Panc1 (cell line): ENCODE data around the gene NPB. TPM values are rescaled to one million over a fixed set of nuclear protein-coding genes. Genes with fewer than 3 reads are reported as not detected.

Experiments used
- ATAC-seq: fragments of 200-7000 bp; cut with Tn5 transposase; 2 replicates; pipeline ENCODE4 v1.9.1; 2020; ENCODE audit warnings: mild to moderate bottlenecking, moderate library complexity
- BruUV-seq: library from RNA; stranded (reverse); fragments of 400-500 nt; replicated peaks from 2 replicates; lab custom pipeline; 2021; lab: Mats Ljungman, UMichigan
- CTCF ChIA-PET: fragments of 300-600 bp; sonication (Branson Sonifier 250); formaldehyde crosslinking; loops from one replicate; lab custom pipeline; 2022; ENCODE audit warnings: antibody characterized with exemption; lab: Charles Lee
- POLR2A ChIA-PET: fragments of 300-600 bp; sonication (Branson Sonifier 250); formaldehyde crosslinking; loops from one replicate; lab custom pipeline; 2022; ENCODE audit warnings: antibody characterized with exemption; lab: Charles Lee
- DNase-seq: peaks from one replicate; pipeline ENCODE4 v3.0.0-alpha.2; 2010; ENCODE audit warnings: low read depth, low spot score
- H3K27ac ChIP-seq: 2 replicates; pipeline ENCODE4 v1.5.1; 2011; ENCODE audit warnings: mild to moderate bottlenecking, low read length, inconsistent platforms
- H3K27me3 ChIP-seq: fragments of 200-500 bp; sonication (Bioruptor generic); 2 replicates; pipeline ENCODE4 v1.6.0; 2014; ENCODE audit warnings: low read length, inconsistent platforms; ENCODE audit not compliant: control insufficient read depth, insufficient read depth
- H3K36me3 ChIP-seq: fragments of 200-500 bp; sonication (Bioruptor generic); 2 replicates; pipeline ENCODE4 v1.5.1; 2014; ENCODE audit warnings: inconsistent platforms, mild to moderate bottlenecking, low read length, moderate library complexity; ENCODE audit not compliant: control insufficient read depth, insufficient read depth
- H3K4me1 ChIP-seq: 2 replicates; pipeline ENCODE4 v1.5.1; 2011; ENCODE audit warnings: inconsistent platforms, mild to moderate bottlenecking, low read length, moderate library complexity; ENCODE audit not compliant: control insufficient read depth, insufficient read depth
- H3K4me3 ChIP-seq, 2 experiments: 2 replicates each; pipeline ENCODE4 v1.5.1; 2011 to 2012; ENCODE audit warnings: low read depth in 2 of 2, low read length in 2 of 2, mild to moderate bottlenecking in 2 of 2, inconsistent platforms in 1 of 2, moderate library complexity in 1 of 2
- H3K9me3 ChIP-seq: fragments of 200-500 bp; sonication (Bioruptor generic); 2 replicates; pipeline ENCODE4 v1.5.1; 2014; ENCODE audit warnings: low read depth, mild to moderate bottlenecking, inconsistent platforms, low read length, moderate library complexity; ENCODE audit not compliant: control insufficient read depth, insufficient read depth
- POLR2AphosphoS5 ChIP-seq: IDR thresholded peaks from 2 replicates; pipeline ENCODE4 v1.6.1; 2012; ENCODE audit warnings: mild to moderate bottlenecking, low read depth, low read length, moderate library complexity
- SIN3A ChIP-seq: IDR thresholded peaks from 2 replicates; pipeline ENCODE4 v1.6.1; 2012; ENCODE audit warnings: low read depth, mild to moderate bottlenecking, low read length, moderate library complexity, borderline replicate concordance; ENCODE audit not compliant: insufficient read depth
- TCF7L2 ChIP-seq: IDR thresholded peaks from 2 replicates; pipeline ENCODE4 v1.6.1; 2011; ENCODE audit warnings: mild to moderate bottlenecking, low read depth, low read length, inconsistent platforms
- in situ Hi-C: cut with HindIII; loops from 2 replicates; pipeline ENCODE4 v1.10.0; 2016; ENCODE audit warnings: low sequenced_read_pairs, low pct_unique_long_range_greater_than_20kb
- intact Hi-C: fragments of 100-400 bp; cut with micrococcal nuclease; formaldehyde crosslinking; loops from one replicate; pipeline ENCODE4 v1.10.0; 2022; ENCODE audit not compliant: unreplicated experiment
- total RNA-seq: library from RNA; stranded (reverse); gene quantifications from one replicate; pipeline ENCODE4 v1.2.1, GENCODE V29; 2021; ENCODE audit not compliant: unreplicated experiment
- TF ChIP-seq, protein P1 (sequence below), 2 experiments: IDR thresholded peaks; 2 replicates each; pipeline ENCODE4 v1.6.1; 2011 to 2012; ENCODE audit warnings: low read depth in 2 of 2, control low read depth in 1 of 2, low read length in 1 of 2, mild to moderate bottlenecking in 1 of 2, moderate library complexity in 1 of 2; ENCODE audit not compliant: insufficient read depth in 1 of 2
- TF ChIP-seq, protein P2 (sequence below): fragments of 450-650 bp; IDR thresholded peaks from 2 replicates; pipeline ENCODE4 v1.5.1; 2017; ENCODE audit warnings: mild to moderate bottlenecking

Gene NPB
- total RNA-seq, 1 experiment from 2014 or later, result 3.9 TPM

DNA sequence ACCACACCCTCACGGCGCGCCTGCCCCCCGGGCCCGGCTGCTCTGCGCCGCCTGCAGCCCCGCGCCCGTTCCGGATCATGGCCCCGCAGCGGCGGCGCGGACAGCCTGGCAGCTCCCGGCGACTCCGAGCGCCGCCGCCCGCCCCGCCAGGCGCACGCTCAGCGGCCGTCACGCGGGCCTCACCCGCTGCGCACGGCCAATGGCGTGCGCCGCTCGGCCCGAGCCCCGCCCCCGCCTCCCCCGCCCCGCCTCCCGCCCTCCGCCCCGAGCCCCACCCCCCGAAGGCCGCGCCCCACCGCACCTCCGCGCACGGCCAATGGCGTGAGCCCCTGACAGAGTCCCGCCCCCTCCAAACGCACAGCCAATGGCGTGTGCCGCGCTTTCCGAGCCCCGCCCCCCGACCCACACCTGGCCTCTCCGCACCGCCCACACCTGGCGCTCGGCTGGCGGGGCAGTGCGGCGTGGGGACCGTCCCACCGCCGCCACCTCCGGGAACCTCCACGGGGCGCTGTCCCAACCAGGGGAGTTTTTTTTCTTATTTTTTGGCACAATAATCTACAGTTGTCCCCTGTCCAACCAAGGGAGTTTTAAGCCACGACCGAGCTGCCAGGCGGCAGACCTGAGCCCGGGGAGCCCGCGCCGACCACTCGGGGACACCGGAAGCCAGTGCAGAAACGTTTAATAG, 9.4 kb downstream of the NPB start, which contains the start of gene PCYT2:
Gene PCYT2, minus strand, starts transcription at position 123 of the 685 bp plus-strand sequence. Its CDS starts 44 bp downstream, at position 79.
- peak within 1 kb of the TSS; percentile 76 to 95 for H3K4me3 ChIP-seq
- DNase-seq (no peak), ATAC-seq (peak; percentile 89)
- peaks cover 4% of the 10 kb centered on the region for H3K36me3 ChIP-seq
- CTCF ChIA-PET, result no interaction called here
- peaks cover 25% of the 10 kb centered on the region for H3K4me1 ChIP-seq
- H3K9me3 ChIP-seq, result no peaks in the 10 kb centered on the region
- BruUV-seq, result no TSS peak
- peak within 1 kb of the TSS; percentile 91 for H3K27ac ChIP-seq
- in situ Hi-C loops, result no loop called here
- POLR2A ChIA-PET, result no interaction called here
- TF ChIP-seq POLR2AphosphoS5, result peak; percentile 67
- peak; percentile 87; the same call in 1 of the 2 replicates for TF ChIP-seq SIN3A
- TF ChIP-seq, protein P1, sequence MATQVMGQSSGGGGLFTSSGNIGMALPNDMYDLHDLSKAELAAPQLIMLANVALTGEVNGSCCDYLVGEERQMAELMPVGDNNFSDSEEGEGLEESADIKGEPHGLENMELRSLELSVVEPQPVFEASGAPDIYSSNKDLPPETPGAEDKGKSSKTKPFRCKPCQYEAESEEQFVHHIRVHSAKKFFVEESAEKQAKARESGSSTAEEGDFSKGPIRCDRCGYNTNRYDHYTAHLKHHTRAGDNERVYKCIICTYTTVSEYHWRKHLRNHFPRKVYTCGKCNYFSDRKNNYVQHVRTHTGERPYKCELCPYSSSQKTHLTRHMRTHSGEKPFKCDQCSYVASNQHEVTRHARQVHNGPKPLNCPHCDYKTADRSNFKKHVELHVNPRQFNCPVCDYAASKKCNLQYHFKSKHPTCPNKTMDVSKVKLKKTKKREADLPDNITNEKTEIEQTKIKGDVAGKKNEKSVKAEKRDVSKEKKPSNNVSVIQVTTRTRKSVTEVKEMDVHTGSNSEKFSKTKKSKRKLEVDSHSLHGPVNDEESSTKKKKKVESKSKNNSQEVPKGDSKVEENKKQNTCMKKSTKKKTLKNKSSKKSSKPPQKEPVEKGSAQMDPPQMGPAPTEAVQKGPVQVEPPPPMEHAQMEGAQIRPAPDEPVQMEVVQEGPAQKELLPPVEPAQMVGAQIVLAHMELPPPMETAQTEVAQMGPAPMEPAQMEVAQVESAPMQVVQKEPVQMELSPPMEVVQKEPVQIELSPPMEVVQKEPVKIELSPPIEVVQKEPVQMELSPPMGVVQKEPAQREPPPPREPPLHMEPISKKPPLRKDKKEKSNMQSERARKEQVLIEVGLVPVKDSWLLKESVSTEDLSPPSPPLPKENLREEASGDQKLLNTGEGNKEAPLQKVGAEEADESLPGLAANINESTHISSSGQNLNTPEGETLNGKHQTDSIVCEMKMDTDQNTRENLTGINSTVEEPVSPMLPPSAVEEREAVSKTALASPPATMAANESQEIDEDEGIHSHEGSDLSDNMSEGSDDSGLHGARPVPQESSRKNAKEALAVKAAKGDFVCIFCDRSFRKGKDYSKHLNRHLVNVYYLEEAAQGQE (IDR thresholded peaks at IDR 0.05; ENCODE audit: insufficient read depth in 1 of 2, low read depth in 2 of 2, low read length in 1 of 2), result no peak
- H3K27me3 ChIP-seq, result no peaks in the 10 kb centered on the region
- intact Hi-C loops, result no loop called here

DNA sequence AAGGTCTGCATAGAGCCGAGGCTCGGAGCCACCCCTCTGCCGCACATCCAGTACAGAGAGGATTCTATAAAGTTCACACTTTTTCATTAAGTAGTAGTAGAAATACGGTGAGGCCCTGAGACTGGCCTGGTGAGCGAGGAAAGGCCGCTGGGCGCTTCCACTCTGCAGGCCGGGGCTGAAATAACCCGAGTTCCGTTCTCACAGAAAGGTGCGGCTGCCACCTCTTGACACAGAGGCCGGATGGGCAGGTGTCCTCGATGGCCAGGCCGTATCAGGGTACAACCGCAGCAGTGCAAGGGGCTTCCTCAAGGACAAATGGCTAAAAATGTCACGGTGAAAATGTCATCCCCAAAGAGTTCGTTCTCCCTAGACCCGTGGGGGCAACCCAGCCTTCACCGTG, 9.9 kb downstream of the NPB start:
- in situ Hi-C loops (no loop called here), intact Hi-C loops (no loop called here)
- peak overlapping the region; percentile 25; the same call in 1 of the 2 replicates for H3K27ac ChIP-seq
- ChIA-PET POLR2A (no interaction called here), CTCF (no interaction called here)
- H3K9me3 ChIP-seq, result no peaks in the 10 kb centered on the region
- peaks cover 31% of the 10 kb centered on the region for H3K4me1 ChIP-seq
- DNase-seq, result no peak
- TF ChIP-seq SIN3A (no peak), TCF7L2 (no peak), POLR2AphosphoS5 (no peak)
- TF ChIP-seq, protein P2, sequence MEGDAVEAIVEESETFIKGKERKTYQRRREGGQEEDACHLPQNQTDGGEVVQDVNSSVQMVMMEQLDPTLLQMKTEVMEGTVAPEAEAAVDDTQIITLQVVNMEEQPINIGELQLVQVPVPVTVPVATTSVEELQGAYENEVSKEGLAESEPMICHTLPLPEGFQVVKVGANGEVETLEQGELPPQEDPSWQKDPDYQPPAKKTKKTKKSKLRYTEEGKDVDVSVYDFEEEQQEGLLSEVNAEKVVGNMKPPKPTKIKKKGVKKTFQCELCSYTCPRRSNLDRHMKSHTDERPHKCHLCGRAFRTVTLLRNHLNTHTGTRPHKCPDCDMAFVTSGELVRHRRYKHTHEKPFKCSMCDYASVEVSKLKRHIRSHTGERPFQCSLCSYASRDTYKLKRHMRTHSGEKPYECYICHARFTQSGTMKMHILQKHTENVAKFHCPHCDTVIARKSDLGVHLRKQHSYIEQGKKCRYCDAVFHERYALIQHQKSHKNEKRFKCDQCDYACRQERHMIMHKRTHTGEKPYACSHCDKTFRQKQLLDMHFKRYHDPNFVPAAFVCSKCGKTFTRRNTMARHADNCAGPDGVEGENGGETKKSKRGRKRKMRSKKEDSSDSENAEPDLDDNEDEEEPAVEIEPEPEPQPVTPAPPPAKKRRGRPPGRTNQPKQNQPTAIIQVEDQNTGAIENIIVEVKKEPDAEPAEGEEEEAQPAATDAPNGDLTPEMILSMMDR, result no peak
- TF ChIP-seq, protein P1 (IDR thresholded peaks at IDR 0.05; ENCODE audit: insufficient read depth in 1 of 2, low read depth in 2 of 2, low read length in 1 of 2), result no peak
- no TSS peak for BruUV-seq
- peak; percentile 7; the same call in 1 of the 2 replicates for ATAC-seq
- H3K36me3 ChIP-seq, result peaks cover 7% of the 10 kb centered on the region
- no peak overlapping the region for H3K4me3 ChIP-seq
- no peaks in the 10 kb centered on the region for H3K27me3 ChIP-seq
